HepG2 (cell line): ENCODE data around the gene SNAPC4. TPM values are rescaled to one million over a fixed set of nuclear protein-coding genes. Genes with fewer than 3 reads are reported as not detected.

Experiments
- ZNF3 ChIP-seq: IDR thresholded peaks from 2 replicates; pipeline ENCODE4 v1.7.0; 2017; ENCODE audit warnings: inconsistent platforms
- ZNF468 ChIP-seq: sonication (generic); formaldehyde crosslinking; IDR thresholded peaks from 2 replicates; pipeline ENCODE4 v1.8.0; 2022; ENCODE audit warnings: mild to moderate bottlenecking, moderate library complexity, missing genetic modification reagents
- ZNF549 ChIP-seq: sonication (generic); formaldehyde crosslinking; IDR thresholded peaks from 2 replicates; pipeline ENCODE4 v1.5.0; 2020; ENCODE audit warnings: missing genetic modification reagents
- polyA plus RNA-seq, 8 experiments: library from polyadenylated mRNA; depleted of rRNA in 3 of 8; stranded (reverse) in 7 of 8; unstranded in 1 of 8; fragments of >200 nt; fragmentation: Illumina TruSeq in 4 of 8; extraction: Trizol in 4 of 8; gene quantifications; 2 replicates each; pipeline versions ENCODE4 v1.2.1 to v1.2.3, GENCODE V29; 2011 to 2016; ENCODE audit warnings: low read depth in 4 of 8, missing spikeins in 1 of 8, mixed read lengths in 1 of 8; ENCODE audit not compliant: insufficient read depth in 1 of 8
- total RNA-seq, 5 experiments: library from RNA; depleted of rRNA; stranded (reverse); fragments of >200 nt; fragmentation: Illumina TruSeq; extraction: Trizol; gene quantifications; 2 replicates each; pipeline ENCODE4 v1.2.3, GENCODE V29; 2016; ENCODE audit warnings: low read depth in 1 of 5
- TF ChIP-seq, protein P1 (sequence below): sonication (generic); formaldehyde crosslinking; IDR thresholded peaks from 2 replicates; pipeline ENCODE4 v1.8.1; 2023; ENCODE audit warnings: mild to moderate bottlenecking, moderate library complexity, missing genetic modification reagents
- TF ChIP-seq, protein P2 (sequence below): sonication (generic); formaldehyde crosslinking; IDR thresholded peaks from 2 replicates; pipeline ENCODE4 v1.5.0; 2020; ENCODE audit warnings: mild to moderate bottlenecking, missing genetic modification reagents
- TF ChIP-seq, protein P3 (sequence below): sonication (generic); formaldehyde crosslinking; IDR thresholded peaks from 2 replicates; pipeline ENCODE4 v1.4.0; 2020; ENCODE audit warnings: missing genetic modification reagents
- TF ChIP-seq, protein P4 (sequence below): sonication (generic); formaldehyde crosslinking; IDR thresholded peaks from 2 replicates; pipeline ENCODE4 v1.4.0; 2020; ENCODE audit warnings: mild to moderate bottlenecking, missing genetic modification reagents
- TF ChIP-seq, protein P5 (sequence below): sonication (generic); formaldehyde crosslinking; IDR thresholded peaks from 2 replicates; pipeline ENCODE4 v1.9.0; 2021; ENCODE audit warnings: missing genetic modification reagents, borderline replicate concordance

SNAPC4 gene
- total and polyA plus RNA-seq, 2 of the 13 experiments (the other 11 are each of a cell fraction or from before 2014, with no cell fraction given): 2.0 to 6.0 TPM

DNA sequence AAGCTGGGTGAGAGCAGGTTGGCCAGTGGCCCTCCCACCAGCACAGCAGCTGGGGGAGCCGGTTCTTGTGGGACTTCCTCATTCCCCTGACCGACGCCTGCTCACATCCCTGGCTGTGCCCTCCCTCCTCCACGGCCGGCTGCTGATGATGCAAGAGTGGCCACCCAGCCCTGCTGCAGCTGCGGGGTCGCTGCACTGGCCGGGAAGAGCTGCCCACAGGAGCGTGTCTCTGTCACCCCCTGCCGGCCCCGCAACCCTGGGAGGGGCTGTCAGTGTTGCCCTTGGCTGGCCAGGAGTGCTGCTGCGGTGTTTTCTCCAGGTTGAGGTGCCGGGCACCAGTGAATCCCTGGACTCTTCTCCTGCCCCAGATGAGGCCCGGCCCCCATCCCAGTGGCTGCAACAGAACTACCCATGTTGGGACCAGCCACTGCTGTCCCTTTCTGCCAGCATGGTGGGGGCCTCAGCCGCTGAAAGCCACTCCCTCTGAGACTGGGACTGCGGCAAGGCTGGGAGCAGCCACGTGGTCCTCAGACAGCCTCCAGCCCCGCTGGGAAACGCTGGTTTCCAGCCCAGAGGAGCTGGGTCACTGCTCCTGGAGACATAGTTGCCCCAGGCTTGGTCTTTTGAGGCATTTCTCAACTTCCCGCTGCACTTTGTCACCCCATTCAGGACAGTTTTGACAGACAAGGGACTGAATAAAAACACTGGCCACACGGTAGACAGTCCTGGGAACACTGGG lies 27.2 kb downstream of the SNAPC4 start (continued):
- TF ChIP-seq, protein P1, sequence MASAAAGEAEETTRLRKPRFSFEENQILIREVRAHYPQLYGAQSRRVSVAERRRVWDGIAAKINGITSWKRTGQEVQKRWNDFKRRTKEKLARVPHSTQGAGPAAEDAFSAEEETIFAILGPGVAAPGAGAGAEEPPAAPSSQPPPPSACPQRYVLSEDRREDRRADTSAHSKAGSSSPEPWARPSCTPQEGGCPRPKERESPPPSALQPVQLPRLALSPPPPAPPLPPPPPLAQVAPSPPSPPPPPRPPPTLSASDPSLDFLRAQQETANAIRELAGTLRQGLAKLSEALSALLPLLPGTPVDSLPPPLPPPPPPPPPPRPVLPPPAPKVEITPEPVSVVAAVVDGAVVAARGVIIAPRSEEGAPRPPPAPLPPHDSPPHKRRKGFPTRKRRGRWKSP (CRISPR knock-in tag): peak; percentile 59; the same call in 1 of the 2 replicates
- TF ChIP-seq, protein P2, sequence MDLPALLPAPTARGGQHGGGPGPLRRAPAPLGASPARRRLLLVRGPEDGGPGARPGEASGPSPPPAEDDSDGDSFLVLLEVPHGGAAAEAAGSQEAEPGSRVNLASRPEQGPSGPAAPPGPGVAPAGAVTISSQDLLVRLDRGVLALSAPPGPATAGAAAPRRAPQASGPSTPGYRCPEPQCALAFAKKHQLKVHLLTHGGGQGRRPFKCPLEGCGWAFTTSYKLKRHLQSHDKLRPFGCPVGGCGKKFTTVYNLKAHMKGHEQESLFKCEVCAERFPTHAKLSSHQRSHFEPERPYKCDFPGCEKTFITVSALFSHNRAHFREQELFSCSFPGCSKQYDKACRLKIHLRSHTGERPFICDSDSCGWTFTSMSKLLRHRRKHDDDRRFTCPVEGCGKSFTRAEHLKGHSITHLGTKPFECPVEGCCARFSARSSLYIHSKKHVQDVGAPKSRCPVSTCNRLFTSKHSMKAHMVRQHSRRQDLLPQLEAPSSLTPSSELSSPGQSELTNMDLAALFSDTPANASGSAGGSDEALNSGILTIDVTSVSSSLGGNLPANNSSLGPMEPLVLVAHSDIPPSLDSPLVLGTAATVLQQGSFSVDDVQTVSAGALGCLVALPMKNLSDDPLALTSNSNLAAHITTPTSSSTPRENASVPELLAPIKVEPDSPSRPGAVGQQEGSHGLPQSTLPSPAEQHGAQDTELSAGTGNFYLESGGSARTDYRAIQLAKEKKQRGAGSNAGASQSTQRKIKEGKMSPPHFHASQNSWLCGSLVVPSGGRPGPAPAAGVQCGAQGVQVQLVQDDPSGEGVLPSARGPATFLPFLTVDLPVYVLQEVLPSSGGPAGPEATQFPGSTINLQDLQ (CRISPR knock-in tag): no peak
- TF ChIP-seq ZNF549 (CRISPR knock-in tag): no peak
- TF ChIP-seq, protein P3, sequence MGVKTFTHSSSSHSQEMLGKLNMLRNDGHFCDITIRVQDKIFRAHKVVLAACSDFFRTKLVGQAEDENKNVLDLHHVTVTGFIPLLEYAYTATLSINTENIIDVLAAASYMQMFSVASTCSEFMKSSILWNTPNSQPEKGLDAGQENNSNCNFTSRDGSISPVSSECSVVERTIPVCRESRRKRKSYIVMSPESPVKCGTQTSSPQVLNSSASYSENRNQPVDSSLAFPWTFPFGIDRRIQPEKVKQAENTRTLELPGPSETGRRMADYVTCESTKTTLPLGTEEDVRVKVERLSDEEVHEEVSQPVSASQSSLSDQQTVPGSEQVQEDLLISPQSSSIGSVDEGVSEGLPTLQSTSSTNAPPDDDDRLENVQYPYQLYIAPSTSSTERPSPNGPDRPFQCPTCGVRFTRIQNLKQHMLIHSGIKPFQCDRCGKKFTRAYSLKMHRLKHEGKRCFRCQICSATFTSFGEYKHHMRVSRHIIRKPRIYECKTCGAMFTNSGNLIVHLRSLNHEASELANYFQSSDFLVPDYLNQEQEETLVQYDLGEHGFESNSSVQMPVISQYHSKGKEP: no peak
- TF ChIP-seq, protein P4, sequence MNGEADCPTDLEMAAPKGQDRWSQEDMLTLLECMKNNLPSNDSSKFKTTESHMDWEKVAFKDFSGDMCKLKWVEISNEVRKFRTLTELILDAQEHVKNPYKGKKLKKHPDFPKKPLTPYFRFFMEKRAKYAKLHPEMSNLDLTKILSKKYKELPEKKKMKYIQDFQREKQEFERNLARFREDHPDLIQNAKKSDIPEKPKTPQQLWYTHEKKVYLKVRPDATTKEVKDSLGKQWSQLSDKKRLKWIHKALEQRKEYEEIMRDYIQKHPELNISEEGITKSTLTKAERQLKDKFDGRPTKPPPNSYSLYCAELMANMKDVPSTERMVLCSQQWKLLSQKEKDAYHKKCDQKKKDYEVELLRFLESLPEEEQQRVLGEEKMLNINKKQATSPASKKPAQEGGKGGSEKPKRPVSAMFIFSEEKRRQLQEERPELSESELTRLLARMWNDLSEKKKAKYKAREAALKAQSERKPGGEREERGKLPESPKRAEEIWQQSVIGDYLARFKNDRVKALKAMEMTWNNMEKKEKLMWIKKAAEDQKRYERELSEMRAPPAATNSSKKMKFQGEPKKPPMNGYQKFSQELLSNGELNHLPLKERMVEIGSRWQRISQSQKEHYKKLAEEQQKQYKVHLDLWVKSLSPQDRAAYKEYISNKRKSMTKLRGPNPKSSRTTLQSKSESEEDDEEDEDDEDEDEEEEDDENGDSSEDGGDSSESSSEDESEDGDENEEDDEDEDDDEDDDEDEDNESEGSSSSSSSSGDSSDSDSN (CRISPR knock-in tag): peak; percentile 69; the same call in 1 of the 2 replicates
- TF ChIP-seq ZNF468 (CRISPR knock-in tag): no peak
- TF ChIP-seq, protein P5, sequence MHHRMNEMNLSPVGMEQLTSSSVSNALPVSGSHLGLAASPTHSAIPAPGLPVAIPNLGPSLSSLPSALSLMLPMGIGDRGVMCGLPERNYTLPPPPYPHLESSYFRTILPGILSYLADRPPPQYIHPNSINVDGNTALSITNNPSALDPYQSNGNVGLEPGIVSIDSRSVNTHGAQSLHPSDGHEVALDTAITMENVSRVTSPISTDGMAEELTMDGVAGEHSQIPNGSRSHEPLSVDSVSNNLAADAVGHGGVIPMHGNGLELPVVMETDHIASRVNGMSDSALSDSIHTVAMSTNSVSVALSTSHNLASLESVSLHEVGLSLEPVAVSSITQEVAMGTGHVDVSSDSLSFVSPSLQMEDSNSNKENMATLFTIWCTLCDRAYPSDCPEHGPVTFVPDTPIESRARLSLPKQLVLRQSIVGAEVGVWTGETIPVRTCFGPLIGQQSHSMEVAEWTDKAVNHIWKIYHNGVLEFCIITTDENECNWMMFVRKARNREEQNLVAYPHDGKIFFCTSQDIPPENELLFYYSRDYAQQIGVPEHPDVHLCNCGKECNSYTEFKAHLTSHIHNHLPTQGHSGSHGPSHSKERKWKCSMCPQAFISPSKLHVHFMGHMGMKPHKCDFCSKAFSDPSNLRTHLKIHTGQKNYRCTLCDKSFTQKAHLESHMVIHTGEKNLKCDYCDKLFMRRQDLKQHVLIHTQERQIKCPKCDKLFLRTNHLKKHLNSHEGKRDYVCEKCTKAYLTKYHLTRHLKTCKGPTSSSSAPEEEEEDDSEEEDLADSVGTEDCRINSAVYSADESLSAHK (CRISPR knock-in tag): no peak
- no peak for TF ChIP-seq ZNF3
